NCI-H2196 (cell line): ENCODE measurements around the gene PDLIM3.
"Not testable (repeated sequence)": the region's sequence is repeated elsewhere in the genome, so short reads cannot be mapped to it uniquely, and the experiment has no call there.

Experiments
- DNase-seq: peaks from one replicate; lab custom pipeline; 2025; ENCODE audit not compliant: unreplicated experiment; lab: John Stamatoyannopoulos, UW

The PDLIM3 gene

GRCh38 chr4:185554365-185555126 is 19.2 kb upstream of the PDLIM3 start:
- DNase-seq = no peak

- no peak for DNase-seq
Measured at GRCh38 chr4:185552254-185552653, 16.9 kb upstream of the PDLIM3 start.

DNA sequence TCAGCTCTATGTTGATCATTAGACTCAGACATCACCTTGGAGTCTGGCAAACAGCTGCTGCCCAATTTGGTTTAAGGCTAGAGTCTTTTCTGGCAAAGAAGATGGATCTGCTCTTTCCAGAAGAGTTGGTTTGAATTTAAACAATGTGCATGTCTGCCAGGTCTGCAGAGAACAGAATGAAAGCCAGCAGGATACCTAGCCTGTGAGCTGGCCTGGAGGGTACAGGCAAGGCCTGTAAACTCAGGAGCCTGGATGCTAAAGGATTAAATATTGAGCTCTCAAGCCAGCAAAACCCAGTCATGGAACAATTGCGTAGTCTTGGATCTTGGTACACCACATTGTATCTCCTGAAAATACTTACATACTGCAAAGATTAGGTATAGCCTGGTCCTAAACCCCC is 15.6 kb upstream of the PDLIM3 start:
- DNase-seq = no peak

DNA sequence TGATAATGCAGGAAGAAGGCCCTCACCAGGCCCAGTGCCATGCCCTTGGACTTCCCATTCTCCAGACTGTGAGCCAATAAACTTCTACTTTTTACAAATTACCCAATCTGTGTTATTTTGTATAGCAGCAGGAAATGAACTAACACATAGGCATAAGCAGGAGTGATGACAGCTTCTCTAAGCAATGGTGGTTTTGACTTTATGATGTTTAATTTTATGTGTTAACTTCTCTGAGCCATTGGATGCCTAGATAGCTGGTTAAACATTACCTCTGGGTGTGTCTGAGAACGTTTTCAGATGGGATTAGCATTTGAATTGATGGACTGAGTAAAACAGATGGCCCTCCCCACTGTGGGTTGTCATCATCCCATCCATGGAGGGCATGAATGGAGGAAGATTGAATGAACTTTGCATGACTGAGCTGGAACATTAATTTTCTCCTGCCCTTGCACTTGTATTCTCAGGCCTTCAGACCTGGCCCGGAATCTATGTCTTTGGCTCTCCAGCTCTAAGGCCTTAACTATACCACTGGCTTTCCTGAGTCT is 13.9 kb upstream of the PDLIM3 start:
- DNase-seq = no peak

DNA sequence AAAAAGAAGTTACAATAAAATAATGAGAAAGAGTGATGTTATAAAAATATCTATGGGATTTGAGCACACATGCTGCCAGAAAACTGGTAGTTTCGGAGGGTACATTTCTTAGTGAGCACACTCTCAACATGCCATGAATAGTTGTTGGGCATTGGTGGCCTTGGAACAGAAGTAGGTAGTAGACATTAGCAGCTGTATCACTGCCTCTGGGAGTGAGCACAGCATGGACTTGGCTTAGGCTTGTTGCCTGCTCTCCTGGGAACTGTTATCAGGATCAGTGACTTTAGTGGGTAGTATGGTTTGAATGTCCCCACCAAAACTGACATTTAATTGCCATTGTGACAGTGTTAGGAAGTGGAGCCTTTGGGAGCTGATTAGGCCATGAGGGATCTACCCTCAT is 13.3 kb upstream of the PDLIM3 start:
- DNase-seq = no peak

DNA sequence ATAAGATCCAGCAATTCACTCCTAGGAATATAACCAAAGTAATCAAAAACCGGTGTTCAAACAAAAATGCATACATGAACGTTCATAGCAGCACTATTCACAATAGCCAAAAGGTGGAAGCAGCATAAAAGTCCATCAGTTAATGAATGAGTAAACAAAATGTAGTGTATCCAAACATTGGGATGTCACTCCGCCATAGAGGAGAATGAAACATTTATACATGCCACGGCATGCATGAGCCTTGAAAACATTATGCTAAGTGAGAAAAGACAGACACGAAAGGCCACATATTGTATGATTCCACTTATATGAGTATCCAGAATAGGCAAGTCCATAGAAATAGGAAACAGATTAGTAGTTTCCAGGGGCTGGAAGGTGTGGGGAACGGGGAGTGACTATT is 11.0 kb upstream of the PDLIM3 start:
- no peak for DNase-seq

- no peak for DNase-seq
Measured at GRCh38 chr4:185542626-185543315, 7.5 kb upstream of the PDLIM3 start.

GRCh38 chr4:185541251-185541727 is 6.0 kb upstream of the PDLIM3 start:
- DNase-seq = no peak

- no peak for DNase-seq
Measured at GRCh38 chr4:185540487-185541120, 5.3 kb upstream of the PDLIM3 start.

DNA sequence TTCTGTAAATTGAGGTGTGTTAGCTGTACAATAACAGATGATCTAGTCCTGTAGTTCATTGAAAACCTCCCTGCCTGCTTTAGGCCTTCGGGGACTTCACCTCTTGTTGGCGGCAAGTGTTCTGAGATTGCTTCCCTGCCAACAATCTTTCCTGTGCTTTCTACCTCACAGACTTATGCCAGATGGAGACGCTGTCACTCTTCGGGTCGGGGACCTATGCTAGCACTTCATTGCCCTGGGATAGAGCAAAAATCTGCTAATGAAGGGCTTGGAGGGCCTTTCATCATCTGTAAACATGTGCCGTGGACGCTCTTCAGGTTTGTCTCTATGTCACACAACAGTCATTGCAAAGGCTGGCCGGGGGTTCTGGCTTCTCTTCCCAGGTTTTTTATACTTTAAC is 4.7 kb upstream of the PDLIM3 start:
- DNase-seq = no peak

GRCh38 chr4:185538806-185539205 is 3.5 kb upstream of the PDLIM3 start:
- no peak for DNase-seq

- DNase-seq = no peak
Measured at GRCh38 chr4:185536411-185536709, 1.1 kb upstream of the PDLIM3 start.

DNA sequence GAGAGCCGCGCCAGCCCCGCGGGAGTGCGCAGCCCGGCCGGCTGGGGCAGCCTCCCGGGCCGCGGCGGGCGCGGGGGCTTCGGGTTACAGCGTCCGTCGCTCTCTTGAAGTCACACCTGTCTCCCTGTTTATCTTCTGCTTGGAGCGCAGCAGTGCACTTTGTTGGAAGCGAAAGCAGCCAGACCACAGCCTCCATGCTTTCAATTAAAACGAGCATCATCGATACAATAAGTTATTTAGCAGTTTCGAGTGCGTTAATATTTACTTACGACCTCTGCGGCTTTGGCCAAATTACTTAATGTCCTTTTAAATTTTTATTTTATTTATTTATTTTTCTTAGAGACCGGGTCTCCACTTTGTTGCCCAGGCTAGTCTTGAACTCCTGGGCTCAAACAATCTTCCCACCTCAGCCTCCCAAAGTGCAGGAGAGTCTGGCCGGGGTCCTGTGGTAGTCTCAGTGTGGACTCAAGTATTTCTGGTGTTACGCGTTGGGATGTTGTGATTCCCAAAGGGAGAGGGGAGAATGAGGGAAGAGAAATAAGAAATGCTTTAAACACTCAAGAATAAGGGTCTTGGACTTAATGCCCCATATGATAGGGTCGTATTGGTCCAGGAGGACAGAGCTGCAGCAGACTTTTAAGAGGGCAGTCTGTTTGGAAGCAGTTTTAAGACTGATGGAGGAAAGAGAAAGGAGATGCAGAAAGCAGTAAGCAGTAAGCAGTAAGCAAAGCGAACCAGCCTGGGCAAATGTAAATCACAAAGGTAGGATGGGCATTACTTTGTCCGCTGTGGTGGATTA is 504 bp upstream of the PDLIM3 start:
- no peak for DNase-seq

DNA sequence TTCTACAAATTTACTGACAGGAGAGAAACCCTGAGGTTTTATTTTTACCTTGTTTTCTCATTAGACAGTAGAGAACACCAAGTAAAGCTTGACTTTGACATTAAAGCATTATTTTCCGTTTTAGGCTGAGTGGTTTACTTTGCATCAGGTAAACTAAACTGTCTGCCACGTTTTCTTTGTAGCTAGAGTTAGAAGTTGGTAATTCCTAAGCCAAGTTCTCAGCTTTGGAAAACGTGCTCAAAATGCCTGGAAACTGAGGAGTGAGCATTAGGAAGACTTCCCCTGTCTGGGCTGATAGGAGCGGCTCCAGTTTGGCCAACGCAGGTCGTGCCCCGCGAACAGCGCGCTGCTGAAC is 819 bp downstream of the PDLIM3 start:
- no peak for DNase-seq

DNA sequence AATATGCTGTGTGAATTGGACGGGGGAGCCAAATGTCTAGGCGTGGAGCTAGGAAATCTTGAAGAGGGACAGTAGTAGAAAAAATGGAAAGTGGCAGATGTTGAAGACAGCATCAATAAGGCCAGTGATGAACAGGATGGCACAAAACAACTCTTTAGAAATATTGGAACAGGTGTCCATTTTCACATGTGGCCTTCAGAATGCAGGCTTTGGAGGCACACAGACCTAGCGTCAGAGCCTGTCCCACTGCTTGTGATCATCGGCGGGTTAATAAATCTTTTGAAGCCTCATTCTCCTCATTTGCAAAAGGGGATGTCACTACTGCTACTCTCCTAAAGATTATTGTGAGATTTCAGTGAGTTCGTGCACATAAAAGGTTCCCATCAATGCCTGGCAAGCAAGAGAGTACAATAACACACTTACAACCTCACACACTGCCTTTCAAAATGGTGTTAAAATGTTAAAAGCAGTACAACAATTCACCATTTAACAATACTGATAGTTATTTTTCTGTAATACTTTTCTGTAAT is 2.4 kb downstream of the PDLIM3 start:
- no peak for DNase-seq

DNA sequence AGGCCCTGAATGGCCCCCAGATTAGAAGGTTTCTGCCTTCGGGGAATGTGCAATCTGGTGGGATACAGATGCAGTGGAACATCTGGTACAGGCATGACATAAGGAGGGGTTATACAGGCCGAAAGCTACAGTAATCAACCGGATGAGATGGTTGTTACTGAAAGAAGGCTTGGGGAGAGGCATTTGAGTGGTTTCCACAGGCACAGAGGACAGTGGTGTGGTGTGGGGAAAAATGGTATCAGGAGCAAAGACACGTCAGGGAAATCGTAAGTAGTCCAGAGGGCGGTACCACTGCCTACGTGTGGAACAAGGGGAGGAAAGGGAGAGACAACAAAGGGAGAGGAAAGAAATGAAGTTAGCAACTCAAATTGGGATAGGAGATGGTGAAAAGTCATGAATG is 3.0 kb downstream of the PDLIM3 start:
- no peak for DNase-seq

DNA sequence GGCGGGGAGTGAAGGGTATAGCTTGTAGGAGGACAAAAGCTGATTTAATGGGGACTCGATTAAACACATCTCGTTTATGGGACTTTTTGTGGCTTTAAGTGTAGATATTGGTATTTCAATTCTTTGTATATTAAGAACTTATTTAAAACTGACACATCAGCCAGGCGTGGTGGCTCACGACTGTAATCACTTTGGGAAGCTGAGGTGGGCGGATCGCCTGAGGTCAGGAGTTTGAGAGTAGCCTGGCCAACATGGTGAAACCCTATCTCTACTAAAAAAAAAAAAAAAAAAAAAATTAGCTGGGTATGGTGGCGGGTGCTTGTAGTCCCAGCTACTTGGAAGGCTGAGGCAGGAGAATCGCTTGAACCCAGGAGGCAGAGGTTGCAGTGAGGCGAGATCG is 3.7 kb downstream of the PDLIM3 start:
- not testable (repeated sequence) for DNase-seq

GRCh38 chr4:185529413-185529812 is 5.9 kb downstream of the PDLIM3 start:
- no peak for DNase-seq

GRCh38 chr4:185524888-185525863 is 10.1 kb downstream of the PDLIM3 start:
- DNase-seq = no peak

DNA sequence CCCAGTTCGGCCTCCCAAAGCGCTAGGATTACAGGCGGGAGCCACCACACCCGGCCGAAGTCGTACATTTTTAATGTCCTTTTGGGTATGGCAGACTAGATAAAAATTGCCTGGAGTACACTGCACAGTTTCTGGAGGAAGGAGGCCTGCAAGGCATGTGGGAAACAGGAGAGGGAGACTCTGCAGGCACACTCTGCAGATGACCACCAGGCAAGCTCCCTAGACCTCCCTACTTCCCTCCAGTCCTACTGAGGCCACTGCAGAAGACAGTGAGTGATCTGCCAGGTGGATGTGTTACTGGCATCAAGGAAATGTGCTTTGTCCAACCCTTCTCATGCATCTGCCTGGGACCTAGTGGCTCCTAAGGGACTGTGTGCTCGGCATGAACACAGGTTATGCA is 11.4 kb downstream of the PDLIM3 start:
- no peak for DNase-seq
